Glutamatergic neuron (in vitro differentiated cells): ENCODE measurements around the gene C6orf136. TPM values are rescaled to one million over a fixed set of nuclear protein-coding genes. Genes with fewer than 3 reads are reported as not detected.

Experiments
- DNase-seq: peaks from one replicate; pipeline ENCODE4 v3.0.0; 2022
- H3K27ac Mint-ChIP-seq: one replicate; pipeline ENCODE4 v1.8.0; 2020; ENCODE audit warnings: mild to moderate bottlenecking, mixed read lengths, inconsistent platforms; ENCODE audit not compliant: unreplicated experiment
- H3K27me3 Mint-ChIP-seq: one replicate; pipeline ENCODE4 v1.8.0; 2020; ENCODE audit warnings: mild to moderate bottlenecking, moderate library complexity, mixed read lengths, inconsistent platforms; ENCODE audit not compliant: unreplicated experiment
- H3K36me3 Mint-ChIP-seq: one replicate; pipeline ENCODE4 v1.8.0; 2020; ENCODE audit warnings: mild to moderate bottlenecking, mixed read lengths, inconsistent platforms; ENCODE audit not compliant: unreplicated experiment
- H3K4me1 Mint-ChIP-seq: one replicate; pipeline ENCODE4 v1.8.0; 2020; ENCODE audit warnings: mild to moderate bottlenecking, low read depth, mixed read lengths, inconsistent platforms; ENCODE audit not compliant: unreplicated experiment
- H3K4me3 Mint-ChIP-seq: one replicate; pipeline ENCODE4 v1.8.0; 2020; ENCODE audit warnings: mild to moderate bottlenecking, mixed read lengths, inconsistent platforms; ENCODE audit not compliant: unreplicated experiment
- H3K9me3 Mint-ChIP-seq: one replicate; pipeline ENCODE4 v1.8.0; 2020; ENCODE audit warnings: mild to moderate bottlenecking, moderate library complexity, mixed read lengths, inconsistent platforms; ENCODE audit not compliant: unreplicated experiment
- CTCF ChIP-seq: fragments of 200-600 bp; sonication (generic); IDR thresholded peaks from one replicate; pipeline ENCODE4 v1.5.0; 2021; ENCODE audit not compliant: partially characterized antibody, unreplicated experiment
- total RNA-seq: library from RNA; stranded (reverse); fragmentation: NEBNext Ultra II Directional; extraction: Animal tissue kit (Norgen Biotek cat#: 25700); gene quantifications from one replicate; pipeline ENCODE4 v1.2.1, GENCODE V29; 2021; ENCODE audit not compliant: unreplicated experiment

C6orf136 gene
- total RNA-seq, 1 donor from 2014 or later = 13.7 TPM

- TF ChIP-seq CTCF = peak; percentile 14
- Mint-ChIP-seq H3K27me3 (peaks cover 28% of the 10 kb centered on the region), H3K4me3 (peak overlapping the region; percentile 97), H3K9me3 (peaks cover 32% of the 10 kb centered on the region), H3K27ac (peak overlapping the region; percentile 99), H3K4me1 (peaks cover 26% of the 10 kb centered on the region), H3K36me3 (peaks cover 10% of the 10 kb centered on the region)
- DNase-seq = peak; percentile 24
These were observed 30.7 kb upstream of the C6orf136 start for GRCh38 chr6:30615958-30616810.

- Mint-ChIP-seq H3K4me3 (peak within 1 kb of the TSS; percentile 97), H3K27ac (peak within 1 kb of the TSS; percentile 99), H3K27me3 (peaks cover 28% of the 10 kb centered on the region), H3K9me3 (peaks cover 32% of the 10 kb centered on the region), H3K4me1 (peaks cover 19% of the 10 kb centered on the region), H3K36me3 (peaks cover 10% of the 10 kb centered on the region)
- peak; percentile 95 for DNase-seq
- TF ChIP-seq CTCF = no peak
These were observed 29.9 kb upstream of the C6orf136 start, which contains the start of gene PPP1R10 for GRCh38 chr6:30616811-30617564. PPP1R10 (minus strand) TSS chr6:30617243; CDS start chr6:30609944, 7,299 bp downstream.

GRCh38 chr6:30617565-30618269 lies 29.2 kb upstream of the C6orf136 start, which contains the start of gene MRPS18B:
MRPS18B (plus strand) TSS chr6:30617840; CDS start chr6:30617866, 26 bp downstream.
- Mint-ChIP-seq H3K27me3 (peaks cover 26% of the 10 kb centered on the region), H3K36me3 (peaks cover 10% of the 10 kb centered on the region), H3K27ac (peak within 1 kb of the TSS; percentile 99), H3K4me3 (peak within 1 kb of the TSS; percentile 97), H3K9me3 (peaks cover 32% of the 10 kb centered on the region), H3K4me1 (peaks cover 16% of the 10 kb centered on the region)
- peak; percentile 94 for DNase-seq
- no peak for TF ChIP-seq CTCF

- DNase-seq = no peak
- H3K4me3 Mint-ChIP-seq = peak overlapping the region; percentile 97
- H3K4me1 Mint-ChIP-seq = peaks cover 14% of the 10 kb centered on the region
- H3K36me3 Mint-ChIP-seq = peaks cover 10% of the 10 kb centered on the region
- peaks cover 32% of the 10 kb centered on the region for H3K9me3 Mint-ChIP-seq
- TF ChIP-seq CTCF = no peak
- peak overlapping the region; percentile 99 for H3K27ac Mint-ChIP-seq
- peaks cover 26% of the 10 kb centered on the region for H3K27me3 Mint-ChIP-seq
These were observed 28.6 kb upstream of the C6orf136 start for GRCh38 chr6:30618270-30618797.
